Measurements from ENCODE around the gene SULT2B1. TPM values are rescaled to one million over a fixed set of nuclear protein-coding genes. Genes with fewer than 3 reads are reported as not detected.

SULT2B1 gene
- total RNA-seq, 2 donors from 2014 or later = not detected

GRCh38 chr19:48614436-48615230 is 62.7 kb downstream of the SULT2B1 start, which contains the start of gene FAM83E:
FAM83E (minus strand) TSS chr19:48615076; CDS start chr19:48613372, 1,704 bp downstream.
- no peak within 1 kb of the TSS for H3K27ac ChIP-seq
- peaks cover 23% of the 10 kb centered on the region for H3K36me3 ChIP-seq
- no peak for TF ChIP-seq CTCF (IDR thresholded peaks at IDR 0.05)
- no peaks in the 10 kb centered on the region for H3K27me3 ChIP-seq (replicated peaks; ENCODE audit: insufficient read depth)
- H3K4me3 ChIP-seq = no peak within 1 kb of the TSS
- no peaks in the 10 kb centered on the region for H3K9me3 ChIP-seq
- peaks cover 15 to 22% of the 10 kb centered on the region in 2 donors for H3K4me1 ChIP-seq (ENCODE audit: control insufficient read depth in 1 of 2, low read depth in 2 of 2)
- ATAC-seq (ENCODE audit: insufficient number of reproducible peaks, low FRiP score, low read depth) (no peak), DNase-seq (ENCODE audit: low spot score) (no peak)

GRCh38 chr19:48615231-48616040 is 63.5 kb downstream of the SULT2B1 start:
- ATAC-seq (ENCODE audit: insufficient number of reproducible peaks, low FRiP score, low read depth) (no peak), DNase-seq (ENCODE audit: low spot score) (no peak)
- Histone ChIP-seq H3K4me3 (no peak overlapping the region), H3K36me3 (peaks cover 23% of the 10 kb centered on the region), H3K9me3 (no peaks in the 10 kb centered on the region), H3K4me1 (ENCODE audit: control insufficient read depth in 1 of 2, low read depth in 2 of 2) (peaks cover 17 to 31% of the 10 kb centered on the region in 2 donors), H3K27me3 (replicated peaks; ENCODE audit: insufficient read depth) (no peaks in the 10 kb centered on the region), H3K27ac (no peak overlapping the region)
- TF ChIP-seq CTCF (IDR thresholded peaks at IDR 0.05) = no peak

GRCh38 chr19:48616041-48616436 is 64.1 kb downstream of the SULT2B1 start:
- Histone ChIP-seq H3K9me3 (no peaks in the 10 kb centered on the region), H3K36me3 (peaks cover 23% of the 10 kb centered on the region), H3K4me3 (no peak overlapping the region), H3K27ac (no peak overlapping the region), H3K27me3 (replicated peaks; ENCODE audit: insufficient read depth) (no peaks in the 10 kb centered on the region), H3K4me1 (ENCODE audit: control insufficient read depth in 1 of 2, low read depth in 2 of 2) (peaks cover 17 to 33% of the 10 kb centered on the region in 2 donors)
- no peak for TF ChIP-seq CTCF (IDR thresholded peaks at IDR 0.05)
- DNase-seq (ENCODE audit: low spot score) (no peak), ATAC-seq (ENCODE audit: insufficient number of reproducible peaks, low FRiP score, low read depth) (no peak)

GRCh38 chr19:48616491-48617056 is 64.6 kb downstream of the SULT2B1 start:
- DNase-seq (ENCODE audit: low spot score) = no peak
- Histone ChIP-seq H3K9me3 (no peaks in the 10 kb centered on the region), H3K36me3 (peaks cover 23% of the 10 kb centered on the region), H3K4me1 (ENCODE audit: control insufficient read depth in 1 of 2, low read depth in 2 of 2) (peaks cover 17 to 33% of the 10 kb centered on the region in 2 donors), H3K27me3 (replicated peaks; ENCODE audit: insufficient read depth) (no peaks in the 10 kb centered on the region), H3K4me3 (no peak overlapping the region), H3K27ac (no peak overlapping the region)
- TF ChIP-seq CTCF (IDR thresholded peaks at IDR 0.05) = no peak
- no peak for ATAC-seq (ENCODE audit: insufficient number of reproducible peaks, low FRiP score, low read depth)
